Mesendoderm (in vitro differentiated cells): Measurements from ENCODE around the gene ST8SIA2.

Experiments used
- DNase-seq: peaks from one replicate; pipeline ENCODE4 v3.0.0; 2013
- H2AK5ac ChIP-seq: 2 replicates; pipeline ENCODE4 v1.6.1; 2013; ENCODE audit warnings: low read length, inconsistent platforms
- H2BK120ac ChIP-seq: 2 replicates; pipeline ENCODE4 v1.6.1; 2013; ENCODE audit warnings: low read depth, mild to moderate bottlenecking, low read length, moderate library complexity, mixed read lengths
- H2BK15ac ChIP-seq: replicated peaks from 2 replicates; pipeline ENCODE4 v1.6.1; 2013; ENCODE audit warnings: low read depth, mild to moderate bottlenecking, moderate library complexity
- H2BK5ac ChIP-seq: 2 replicates; pipeline ENCODE4 v1.6.1; 2013; ENCODE audit warnings: low read length, inconsistent platforms
- H3K18ac ChIP-seq: 2 replicates; pipeline ENCODE4 v1.6.1; 2013; ENCODE audit warnings: mild to moderate bottlenecking, low read length, mixed read lengths
- H3K23ac ChIP-seq: one replicate; pipeline ENCODE4 v1.6.1; 2013; ENCODE audit warnings: low read length
- H3K27ac ChIP-seq: 2 replicates; pipeline ENCODE4 v1.5.1; 2013; ENCODE audit warnings: low read depth, mild to moderate bottlenecking, inconsistent platforms, low read length, moderate library complexity
- H3K27me3 ChIP-seq: 2 replicates; pipeline ENCODE4 v1.6.1; 2013; ENCODE audit warnings: low read length, control low read depth, mild to moderate bottlenecking, inconsistent platforms; ENCODE audit not compliant: insufficient read depth, poor library complexity
- H3K36me3 ChIP-seq: 2 replicates; pipeline ENCODE4 v1.6.1; 2013; ENCODE audit warnings: low read length, inconsistent platforms; ENCODE audit not compliant: control insufficient read depth, insufficient read depth
- H3K4ac ChIP-seq: one replicate; pipeline ENCODE4 v1.6.1; 2013; ENCODE audit warnings: low read depth, mild to moderate bottlenecking, low read length, moderate library complexity
- H3K4me1 ChIP-seq: 2 replicates; pipeline ENCODE4 v1.6.1; 2013; ENCODE audit warnings: low read depth, low read length, inconsistent platforms; ENCODE audit not compliant: control insufficient read depth
- H3K4me2 ChIP-seq: 2 replicates; pipeline ENCODE4 v1.6.1; 2013; ENCODE audit warnings: low read length
- H3K4me3 ChIP-seq: 2 replicates; pipeline ENCODE4 v1.5.1; 2013; ENCODE audit warnings: mild to moderate bottlenecking, low read length
- H3K56ac ChIP-seq: one replicate; pipeline ENCODE4 v1.6.1; 2013; ENCODE audit warnings: low read length
- H3K79me1 ChIP-seq: 2 replicates; pipeline ENCODE4 v1.6.1; 2013; ENCODE audit warnings: low read length, inconsistent platforms
- H3K79me2 ChIP-seq: 2 replicates; pipeline ENCODE4 v1.6.1; 2013; ENCODE audit warnings: mild to moderate bottlenecking, low read length; ENCODE audit not compliant: control insufficient read depth, insufficient read depth
- H3K9ac ChIP-seq: 2 replicates; pipeline ENCODE4 v1.6.1; 2013; ENCODE audit warnings: low read length, inconsistent platforms
- H4K5ac ChIP-seq: one replicate; pipeline ENCODE4 v1.6.1; 2013; ENCODE audit warnings: low read length
- H4K8ac ChIP-seq: one replicate; pipeline ENCODE4 v1.6.1; 2013; ENCODE audit warnings: low read depth, mild to moderate bottlenecking, control low read depth, low read length, moderate library complexity
- WGBS: extraction: QIAGEN DNeasy Blood & Tissue Kit; methylation state at CpG from one replicate; pipeline ENCODE4 v1.1.7; 2013; ENCODE audit warnings: low lambda C conversion rate, missing lambda C conversion rate; ENCODE audit not compliant: insufficient coverage; ENCODE audit errors: extremely low coverage; 5-methylcytosine and 5-hydroxymethylcytosine counted together

Gene ST8SIA2

GRCh38 chr15:92455271-92455670 is 61.6 kb downstream of the ST8SIA2 start:
- Histone ChIP-seq H3K9ac (no peak overlapping the region), H3K23ac (no peak overlapping the region), H3K56ac (no peak overlapping the region), H3K4me2 (no peak overlapping the region), H3K79me1 (no peaks in the 10 kb centered on the region), H3K4ac (no peak overlapping the region), H4K5ac (no peak overlapping the region), H2BK120ac (no peak overlapping the region), H3K4me3 (no peak overlapping the region), H3K27ac (no peak overlapping the region), H3K4me1 (no peaks in the 10 kb centered on the region), H2BK15ac (no peak overlapping the region), H3K18ac (no peak overlapping the region), H2AK5ac (no peak overlapping the region), H3K27me3 (no peaks in the 10 kb centered on the region), H4K8ac (no peak overlapping the region), H3K79me2 (no peaks in the 10 kb centered on the region), H2BK5ac (no peak overlapping the region), H3K36me3 (no peaks in the 10 kb centered on the region)
- WGBS, result no CpG with 5 or more reads among the region's 7 CpGs
- DNase-seq, result no peak

GRCh38 chr15:92457471-92458041 is 63.9 kb downstream of the ST8SIA2 start:
- Histone ChIP-seq H3K27me3 (no peaks in the 10 kb centered on the region), H2AK5ac (no peak overlapping the region), H3K79me2 (no peaks in the 10 kb centered on the region), H2BK120ac (no peak overlapping the region), H3K79me1 (no peaks in the 10 kb centered on the region), H3K27ac (no peak overlapping the region), H3K36me3 (no peaks in the 10 kb centered on the region), H3K4me3 (no peak overlapping the region), H2BK15ac (no peak overlapping the region), H3K23ac (no peak overlapping the region), H3K56ac (no peak overlapping the region), H2BK5ac (no peak overlapping the region), H3K18ac (no peak overlapping the region), H3K4me2 (no peak overlapping the region), H3K9ac (no peak overlapping the region), H3K4ac (no peak overlapping the region), H4K5ac (no peak overlapping the region), H3K4me1 (no peaks in the 10 kb centered on the region), H4K8ac (no peak overlapping the region)
- DNase-seq, result no peak
- no CpG with 5 or more reads among the region's 13 CpGs for WGBS

- Histone ChIP-seq H2AK5ac (no peak overlapping the region), H3K27me3 (no peaks in the 10 kb centered on the region), H3K18ac (no peak overlapping the region), H4K8ac (no peak overlapping the region), H3K23ac (no peak overlapping the region), H3K56ac (no peak overlapping the region), H2BK120ac (no peak overlapping the region), H3K9ac (no peak overlapping the region), H3K4me1 (no peaks in the 10 kb centered on the region), H3K79me1 (no peaks in the 10 kb centered on the region), H3K4me2 (no peak overlapping the region), H3K4ac (no peak overlapping the region), H3K36me3 (no peaks in the 10 kb centered on the region), H4K5ac (no peak overlapping the region), H3K4me3 (no peak overlapping the region), H2BK15ac (no peak overlapping the region), H3K79me2 (no peaks in the 10 kb centered on the region), H3K27ac (no peak overlapping the region), H2BK5ac (no peak overlapping the region)
- DNase-seq, result no peak
- no CpG with 5 or more reads among the region's 4 CpGs for WGBS
These were observed 66.3 kb downstream of the ST8SIA2 start for GRCh38 chr15:92460023-92460422.

- WGBS, result no CpG with 5 or more reads among the region's 2 CpGs
These were observed 68.9 kb downstream of the ST8SIA2 start for GRCh38 chr15:92462424-92463125.

GRCh38 chr15:92463352-92463751 is 69.7 kb downstream of the ST8SIA2 start:
- no peaks in the 10 kb centered on the region for H3K36me3 ChIP-seq
- no peak overlapping the region for H3K56ac ChIP-seq
- no peak overlapping the region for H3K23ac ChIP-seq
- H3K18ac ChIP-seq, result no peak overlapping the region
- H3K9ac ChIP-seq, result no peak overlapping the region
- no peak overlapping the region for H3K4me3 ChIP-seq
- H4K5ac ChIP-seq, result no peak overlapping the region
- no peak overlapping the region for H2BK120ac ChIP-seq
- no peak for DNase-seq
- H2AK5ac ChIP-seq, result no peak overlapping the region
- no peak overlapping the region for H3K4me2 ChIP-seq
- H3K79me1 ChIP-seq, result no peaks in the 10 kb centered on the region
- no peak overlapping the region for H3K27ac ChIP-seq
- no peak overlapping the region for H2BK5ac ChIP-seq
- H2BK15ac ChIP-seq, result no peak overlapping the region
- WGBS, result no CpG with 5 or more reads among the region's 5 CpGs
- H3K4me1 ChIP-seq, result no peaks in the 10 kb centered on the region
- H3K4ac ChIP-seq, result no peak overlapping the region
- H3K27me3 ChIP-seq, result no peaks in the 10 kb centered on the region
- no peaks in the 10 kb centered on the region for H3K79me2 ChIP-seq
- no peak overlapping the region for H4K8ac ChIP-seq

More at GRCh38 chr15:92462424-92463125, 68.9 kb downstream of the ST8SIA2 start:
- no peak overlapping the region for H2AK5ac ChIP-seq
- H3K4ac ChIP-seq, result no peak overlapping the region
- H3K4me3 ChIP-seq, result no peak overlapping the region
- no peak overlapping the region for H2BK120ac ChIP-seq
- no peak overlapping the region for H4K5ac ChIP-seq
- no peaks in the 10 kb centered on the region for H3K27me3 ChIP-seq
- no peaks in the 10 kb centered on the region for H3K79me1 ChIP-seq
- no peaks in the 10 kb centered on the region for H3K79me2 ChIP-seq
- H3K27ac ChIP-seq, result no peak overlapping the region
- H3K4me1 ChIP-seq, result no peaks in the 10 kb centered on the region
- H2BK15ac ChIP-seq, result no peak overlapping the region
- no peak overlapping the region for H3K23ac ChIP-seq
- no peak overlapping the region for H3K18ac ChIP-seq
- no peak overlapping the region for H4K8ac ChIP-seq
- H3K36me3 ChIP-seq, result no peaks in the 10 kb centered on the region
- H3K9ac ChIP-seq, result no peak overlapping the region
- H3K4me2 ChIP-seq, result no peak overlapping the region
- H2BK5ac ChIP-seq, result no peak overlapping the region
- no peak for DNase-seq
- no peak overlapping the region for H3K56ac ChIP-seq

- no peaks in the 10 kb centered on the region for H3K4me1 ChIP-seq
- no peak overlapping the region for H2BK120ac ChIP-seq
- no peak overlapping the region for H2BK5ac ChIP-seq
- H3K27me3 ChIP-seq, result no peaks in the 10 kb centered on the region
- H3K4me2 ChIP-seq, result no peak overlapping the region
- H3K4ac ChIP-seq, result no peak overlapping the region
- H4K8ac ChIP-seq, result no peak overlapping the region
- H3K23ac ChIP-seq, result no peak overlapping the region
- no peak overlapping the region for H3K9ac ChIP-seq
- no peak overlapping the region for H4K5ac ChIP-seq
- H2BK15ac ChIP-seq, result no peak overlapping the region
- H3K56ac ChIP-seq, result no peak overlapping the region
- no peaks in the 10 kb centered on the region for H3K79me1 ChIP-seq
- no peak for DNase-seq
- H3K18ac ChIP-seq, result no peak overlapping the region
- H3K79me2 ChIP-seq, result no peaks in the 10 kb centered on the region
- no CpG with 5 or more reads among the region's 7 CpGs for WGBS
- H3K36me3 ChIP-seq, result no peaks in the 10 kb centered on the region
- H2AK5ac ChIP-seq, result no peak overlapping the region
- no peak overlapping the region for H3K4me3 ChIP-seq
- no peak overlapping the region for H3K27ac ChIP-seq
These were observed 70.1 kb downstream of the ST8SIA2 start for GRCh38 chr15:92463826-92464225.
